OCI-LY7 (cell line): ENCODE results near the gene EID2B. TPM values are rescaled to one million over a fixed set of nuclear protein-coding genes. Genes with fewer than 3 reads are reported as not detected.

ENCODE experiments used
- BruUV-seq: library from RNA; stranded (reverse); fragments of 400-500 nt; replicated peaks from 2 replicates; lab custom pipeline; 2021; lab: Mats Ljungman, UMichigan
- CTCF ChIA-PET: fragments of 300-600 bp; sonication (Branson Sonifier 250); formaldehyde crosslinking; loops from one replicate; lab custom pipeline; 2022; ENCODE audit warnings: antibody characterized with exemption; ENCODE audit not compliant: unreplicated experiment; lab: Charles Lee
- POLR2A ChIA-PET: fragments of 300-600 bp; sonication (Branson Sonifier 250); formaldehyde crosslinking; loops from one replicate; lab custom pipeline; 2022; ENCODE audit warnings: antibody characterized with exemption; lab: Charles Lee
- DNase-seq: peaks from one replicate; pipeline ENCODE4 v3.0.0-alpha.2; 2015; ENCODE audit warnings: low spot score
- H2AFZ ChIP-seq: fragments of 200-600 bp; sonication (generic), shearing (Covaris generic); 2 replicates; pipeline ENCODE4 v1.6.1; 2014; ENCODE audit warnings: mild to moderate bottlenecking, antibody characterized with exemption, low read length, moderate library complexity
- H3K27ac ChIP-seq: fragments of 200-600 bp; sonication (generic); 2 replicates; pipeline ENCODE4 v1.5.1; 2014; ENCODE audit warnings: mixed run types, low read depth, mild to moderate bottlenecking, moderate library complexity, low read length, inconsistent platforms; ENCODE audit not compliant: poor library complexity, severe bottlenecking
- H3K36me3 ChIP-seq: fragments of 200-600 bp; sonication (generic); 2 replicates; pipeline ENCODE4 v1.6.1; 2014; ENCODE audit warnings: mild to moderate bottlenecking, antibody characterized with exemption, low read length, moderate library complexity, mixed read lengths; ENCODE audit not compliant: insufficient read depth
- H3K4me1 ChIP-seq: fragments of 200-600 bp; sonication (generic); 2 replicates; pipeline ENCODE4 v1.5.1; 2014; ENCODE audit warnings: mild to moderate bottlenecking, low read length; ENCODE audit not compliant: insufficient read depth, poor library complexity, severe bottlenecking
- H3K4me2 ChIP-seq: fragments of 200-600 bp; sonication (generic); 2 replicates; pipeline ENCODE4 v1.6.1; 2014; ENCODE audit warnings: mild to moderate bottlenecking, low read length
- H3K4me3 ChIP-seq: fragments of 200-600 bp; sonication (generic); 2 replicates; pipeline ENCODE4 v1.5.1; 2014; ENCODE audit warnings: mild to moderate bottlenecking, low read depth, low read length; ENCODE audit not compliant: poor library complexity, severe bottlenecking
- H3K79me2 ChIP-seq: fragments of 200-600 bp; sonication (generic); 2 replicates; pipeline ENCODE4 v1.6.1; 2016; ENCODE audit warnings: low read depth, mild to moderate bottlenecking, low read length, moderate library complexity, mixed read lengths; ENCODE audit not compliant: insufficient read depth
- H3K9me2 ChIP-seq: fragments of 200-600 bp; sonication (generic); 2 replicates; pipeline ENCODE4 v1.6.1; 2016; ENCODE audit warnings: mild to moderate bottlenecking, low read length, mixed read lengths; ENCODE audit not compliant: insufficient read depth
- H3K9me3 ChIP-seq: fragments of 200-600 bp; sonication (generic); 2 replicates; pipeline ENCODE4 v1.6.1; 2014; ENCODE audit warnings: mild to moderate bottlenecking, mixed run types, low read length, mixed read lengths
- H4K20me1 ChIP-seq: fragments of 200-600 bp; sonication (generic); 2 replicates; pipeline ENCODE4 v1.6.1; 2014; ENCODE audit warnings: mild to moderate bottlenecking, antibody characterized with exemption, low read length, moderate library complexity, mixed read lengths; ENCODE audit not compliant: insufficient read depth
- EZH2phosphoT487 ChIP-seq: fragments of 200-600 bp; sonication (generic); IDR thresholded peaks from 2 replicates; pipeline ENCODE4 v1.6.1; 2018; ENCODE audit warnings: low read depth, borderline replicate concordance, mild to moderate bottlenecking, mixed run types, antibody characterized with exemption, low read length, moderate library complexity, mixed read lengths
- intact Hi-C: fragments of 100-400 bp; cut with micrococcal nuclease; formaldehyde crosslinking; loops from one replicate; pipeline ENCODE4 v1.10.0; 2022; ENCODE audit not compliant: unreplicated experiment
- total RNA-seq, 2 experiments: library from RNA; depleted of rRNA in 1 of 2; stranded (reverse); fragments of >200 nt in 1 of 2; shearing (Covaris generic) in 1 of 2; gene quantifications; 2 replicates each; pipeline ENCODE4 v1.2.3, GENCODE V29; 2014 to 2022
- TF ChIP-seq, protein P1 (sequence below): fragments of 200-600 bp; sonication (generic); conservative IDR thresholded peaks from 2 replicates; pipeline ENCODE4 v1.5.1; 2014; ENCODE audit warnings: mild to moderate bottlenecking, antibody characterized with exemption, low read length, moderate library complexity, mixed read lengths

Gene EID2B
- total RNA-seq, 2 experiments from 2014 or later = 8.8 to 13.9 TPM

DNA sequence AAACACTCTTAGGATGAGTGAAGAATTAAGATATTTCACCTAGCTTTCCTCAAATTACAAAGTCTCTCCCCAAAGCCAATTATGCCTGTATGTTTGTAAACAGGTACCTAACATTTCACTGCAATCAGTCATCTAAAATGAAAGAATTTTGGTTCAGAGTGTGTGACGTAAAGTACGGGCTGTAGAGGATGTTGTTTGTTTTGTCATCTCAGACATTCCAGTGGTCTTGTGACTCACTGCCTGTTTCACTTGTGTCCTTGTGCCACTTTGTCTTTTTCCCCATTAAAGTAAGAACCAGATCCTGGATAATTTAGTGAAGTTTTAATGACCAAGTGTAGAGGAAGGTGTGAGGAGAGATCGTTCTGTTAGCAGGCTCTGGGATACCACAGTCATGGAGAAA is 36.0 kb upstream of the EID2B start:
- Histone ChIP-seq H3K9me3 (no peaks in the 10 kb centered on the region), H2AFZ (no peak overlapping the region), H4K20me1 (no peaks in the 10 kb centered on the region), H3K27ac (no peak overlapping the region), H3K9me2 (no peaks in the 10 kb centered on the region), H3K4me3 (no peak overlapping the region), H3K36me3 (no peaks in the 10 kb centered on the region), H3K79me2 (no peaks in the 10 kb centered on the region), H3K4me2 (no peak overlapping the region), H3K4me1 (no peaks in the 10 kb centered on the region)
- DNase-seq = no peak
- BruUV-seq = no TSS peak
- no peak for TF ChIP-seq EZH2phosphoT487
- TF ChIP-seq, protein P1, sequence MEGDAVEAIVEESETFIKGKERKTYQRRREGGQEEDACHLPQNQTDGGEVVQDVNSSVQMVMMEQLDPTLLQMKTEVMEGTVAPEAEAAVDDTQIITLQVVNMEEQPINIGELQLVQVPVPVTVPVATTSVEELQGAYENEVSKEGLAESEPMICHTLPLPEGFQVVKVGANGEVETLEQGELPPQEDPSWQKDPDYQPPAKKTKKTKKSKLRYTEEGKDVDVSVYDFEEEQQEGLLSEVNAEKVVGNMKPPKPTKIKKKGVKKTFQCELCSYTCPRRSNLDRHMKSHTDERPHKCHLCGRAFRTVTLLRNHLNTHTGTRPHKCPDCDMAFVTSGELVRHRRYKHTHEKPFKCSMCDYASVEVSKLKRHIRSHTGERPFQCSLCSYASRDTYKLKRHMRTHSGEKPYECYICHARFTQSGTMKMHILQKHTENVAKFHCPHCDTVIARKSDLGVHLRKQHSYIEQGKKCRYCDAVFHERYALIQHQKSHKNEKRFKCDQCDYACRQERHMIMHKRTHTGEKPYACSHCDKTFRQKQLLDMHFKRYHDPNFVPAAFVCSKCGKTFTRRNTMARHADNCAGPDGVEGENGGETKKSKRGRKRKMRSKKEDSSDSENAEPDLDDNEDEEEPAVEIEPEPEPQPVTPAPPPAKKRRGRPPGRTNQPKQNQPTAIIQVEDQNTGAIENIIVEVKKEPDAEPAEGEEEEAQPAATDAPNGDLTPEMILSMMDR = no peak
- intact Hi-C loops = no loop called here
- ChIA-PET POLR2A (no interaction called here), CTCF (no interaction called here)

- TF ChIP-seq EZH2phosphoT487 = no peak
- TF ChIP-seq, protein P1 = no peak
- no peaks in the 10 kb centered on the region for H3K9me2 ChIP-seq
- no peaks in the 10 kb centered on the region for H3K4me1 ChIP-seq
- H2AFZ ChIP-seq = no peak overlapping the region
- CTCF ChIA-PET = no interaction called here
- no peaks in the 10 kb centered on the region for H3K79me2 ChIP-seq
- BruUV-seq = no TSS peak
- no peak for DNase-seq
- H3K4me2 ChIP-seq = no peak overlapping the region
- no peak overlapping the region for H3K27ac ChIP-seq
- no peak overlapping the region for H3K4me3 ChIP-seq
- no peaks in the 10 kb centered on the region for H3K36me3 ChIP-seq
- no peaks in the 10 kb centered on the region for H4K20me1 ChIP-seq
- POLR2A ChIA-PET = interaction anchor here (0.7 kb wide), 2 partner anchors 27 to 526 kb away, joined by 3 read pairs; no protein-coding TSS in a partner anchor
- H3K9me3 ChIP-seq = no peaks in the 10 kb centered on the region
- intact Hi-C loops = no loop called here
Measured at GRCh38 chr19:39566064-39566463, 33.4 kb upstream of the EID2B start.

GRCh38 chr19:39563408-39563807 is 30.8 kb upstream of the EID2B start:
- no peaks in the 10 kb centered on the region for H3K36me3 ChIP-seq
- POLR2A ChIA-PET = no interaction called here
- peaks cover 2% of the 10 kb centered on the region for H3K4me1 ChIP-seq
- no peak overlapping the region for H3K4me2 ChIP-seq
- TF ChIP-seq EZH2phosphoT487 = no peak
- TF ChIP-seq, protein P1 = no peak
- BruUV-seq = no TSS peak
- intact Hi-C loops = no loop called here
- H4K20me1 ChIP-seq = no peaks in the 10 kb centered on the region
- H3K27ac ChIP-seq = no peak overlapping the region
- H3K4me3 ChIP-seq = no peak overlapping the region
- DNase-seq = no peak
- CTCF ChIA-PET = no interaction called here
- H3K79me2 ChIP-seq = no peaks in the 10 kb centered on the region
- no peaks in the 10 kb centered on the region for H3K9me2 ChIP-seq
- H3K9me3 ChIP-seq = no peaks in the 10 kb centered on the region
- no peak overlapping the region for H2AFZ ChIP-seq
